Measurements from ENCODE around the gene STUM.

Gene STUM

DNA sequence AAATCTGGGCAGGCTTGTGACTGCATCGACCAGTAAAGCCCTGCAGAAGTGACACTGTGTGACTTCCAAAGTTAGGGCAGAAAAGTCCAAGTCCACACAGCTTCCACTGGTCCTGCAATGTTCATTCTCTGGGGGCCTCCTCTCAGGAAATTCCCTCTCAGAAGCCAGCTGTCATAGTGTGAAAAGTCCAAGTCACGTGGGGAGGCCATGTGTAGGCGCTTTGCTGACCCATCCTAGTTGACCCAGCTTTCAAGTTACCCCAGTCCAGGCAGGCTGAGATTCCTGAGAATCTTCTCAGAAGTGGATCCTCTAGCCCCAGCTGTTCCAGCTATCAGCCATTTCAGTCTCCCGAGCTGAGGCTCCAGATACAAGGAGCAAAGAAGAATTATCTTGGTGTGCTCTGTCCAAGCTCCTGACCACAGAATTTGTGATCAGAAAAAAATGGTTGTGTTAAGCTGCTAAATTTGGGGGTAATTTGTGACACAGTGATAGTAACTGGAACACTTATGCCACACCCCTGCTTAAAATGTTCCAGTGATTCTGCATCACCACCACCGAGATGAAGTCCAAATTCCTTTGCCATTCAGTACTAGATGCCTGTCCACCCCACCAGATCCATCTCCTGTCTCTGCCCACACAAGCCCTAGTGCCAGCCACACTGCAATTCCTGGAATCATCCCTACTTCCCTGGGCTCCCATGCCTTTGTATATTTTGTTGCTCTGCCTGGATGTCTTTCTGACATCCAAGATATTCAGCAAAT, 2.5 kb upstream of the STUM start:
- no peak overlapping the region for H3K4me2 ChIP-seq
- no peak overlapping the region for H3K9ac ChIP-seq
- H3K27ac ChIP-seq: no peak overlapping the region
- peaks cover 21% of the 10 kb centered on the region for H4K20me1 ChIP-seq
- no peak for TF ChIP-seq Cebpa-rat (IDR thresholded peaks at IDR 0.05)
- H3K4me3 ChIP-seq: no peak overlapping the region
- H3K36me3 ChIP-seq: no peaks in the 10 kb centered on the region
- H3K4me1 ChIP-seq: peaks cover 23% of the 10 kb centered on the region
- peaks cover 35% of the 10 kb centered on the region for H3K27me3 ChIP-seq
- no peaks in the 10 kb centered on the region for H3K9me3 ChIP-seq

DNA sequence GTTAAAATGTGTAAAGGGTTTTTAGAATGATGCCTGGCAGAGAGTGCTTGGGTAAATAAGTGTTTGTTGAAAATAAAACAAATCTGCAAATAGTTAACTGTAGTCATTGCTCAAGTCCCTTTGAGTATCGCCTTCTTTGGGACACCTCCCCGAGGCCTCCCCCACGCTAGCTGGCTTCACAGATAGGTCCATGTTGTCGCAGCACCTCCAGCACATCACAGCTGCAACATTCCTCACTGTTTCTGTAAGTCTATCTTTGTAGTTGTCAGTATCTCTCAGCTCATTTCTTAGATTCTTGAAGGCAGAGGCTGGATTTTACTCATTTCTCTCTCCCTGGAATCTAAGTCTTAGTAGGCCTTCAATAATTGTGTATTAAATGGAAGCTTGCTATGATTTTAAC, 1.6 kb upstream of the STUM start:
- Histone ChIP-seq H3K4me1 (peaks cover 23% of the 10 kb centered on the region), H4K20me1 (peaks cover 21% of the 10 kb centered on the region), H3K27ac (no peak overlapping the region), H3K4me2 (no peak overlapping the region), H3K36me3 (no peaks in the 10 kb centered on the region), H3K4me3 (no peak overlapping the region), H3K27me3 (peaks cover 44% of the 10 kb centered on the region), H3K9me3 (no peaks in the 10 kb centered on the region), H3K9ac (no peak overlapping the region)
- no peak for TF ChIP-seq Cebpa-rat (IDR thresholded peaks at IDR 0.05)

- no peak overlapping the region for H3K4me3 ChIP-seq
- peaks cover 21% of the 10 kb centered on the region for H4K20me1 ChIP-seq
- H3K27ac ChIP-seq: no peak overlapping the region
- no peaks in the 10 kb centered on the region for H3K9me3 ChIP-seq
- H3K36me3 ChIP-seq: no peaks in the 10 kb centered on the region
- H3K27me3 ChIP-seq: peaks cover 45% of the 10 kb centered on the region
- peaks cover 23% of the 10 kb centered on the region for H3K4me1 ChIP-seq
- no peak overlapping the region; the same call in 1 of the 2 replicates for H3K4me2 ChIP-seq
- no peak for TF ChIP-seq Cebpa-rat (IDR thresholded peaks at IDR 0.05)
- H3K9ac ChIP-seq: no peak overlapping the region
Measured at GRCh38 chr1:226547754-226548191, 791 bp upstream of the STUM start.

- Histone ChIP-seq H3K9ac (0 out of 2 replicates have a peak overlapping the region, but pooled peaks have one; percentile 42), H3K27me3 (peaks cover 45% of the 10 kb centered on the region), H4K20me1 (peaks cover 21% of the 10 kb centered on the region), H3K4me2 (peak overlapping the region; percentile 98), H3K36me3 (no peaks in the 10 kb centered on the region), H3K4me1 (peaks cover 23% of the 10 kb centered on the region), H3K27ac (no peak overlapping the region), H3K4me3 (peak overlapping the region; percentile 69), H3K9me3 (no peaks in the 10 kb centered on the region)
- TF ChIP-seq Cebpa-rat (IDR thresholded peaks at IDR 0.05): no peak
Measured at GRCh38 chr1:226549094-226549936, 751 bp downstream of the STUM start.

DNA sequence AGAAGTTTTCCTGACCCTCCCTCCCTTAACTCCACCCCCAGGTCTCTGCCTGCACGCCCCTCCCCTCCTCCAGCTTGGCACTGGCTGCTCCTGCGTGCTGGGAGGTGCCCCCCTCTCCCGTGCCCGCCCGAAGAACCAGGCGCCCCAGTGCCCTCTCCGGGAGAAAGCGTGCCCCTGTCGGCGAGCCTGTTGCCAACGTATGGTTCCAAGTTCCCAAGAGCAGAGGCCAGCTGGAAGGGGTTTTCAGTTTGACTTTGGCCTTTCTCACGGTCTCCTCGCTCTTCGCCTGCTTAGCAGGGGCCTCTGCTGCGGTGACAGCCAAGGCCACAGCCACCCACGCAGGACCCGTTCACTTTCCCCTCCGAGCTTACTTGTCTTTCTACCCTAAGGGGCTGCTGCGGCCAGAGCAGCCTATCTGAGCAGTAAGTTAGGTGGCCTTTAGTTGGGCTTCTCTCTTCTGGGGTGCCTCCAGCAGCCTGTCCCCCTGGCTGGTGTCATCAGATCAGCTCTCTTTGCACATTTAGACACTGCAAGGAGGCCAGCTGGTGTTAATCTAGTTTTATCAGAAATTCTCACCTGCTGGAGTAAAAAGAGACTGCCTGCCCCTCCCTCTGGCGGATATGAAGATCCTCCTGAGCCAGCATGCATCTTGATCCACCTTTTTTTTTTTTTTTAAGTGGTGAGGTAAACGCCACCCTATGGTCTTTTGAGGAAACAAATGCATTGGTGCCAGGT, 1.5 kb downstream of the STUM start:
- TF ChIP-seq Cebpa-rat (IDR thresholded peaks at IDR 0.05): no peak
- H3K36me3 ChIP-seq: no peaks in the 10 kb centered on the region
- peaks cover 45% of the 10 kb centered on the region for H3K27me3 ChIP-seq
- no peak overlapping the region for H3K9ac ChIP-seq
- peak overlapping the region; percentile 69 for H3K4me3 ChIP-seq
- no peak overlapping the region for H3K27ac ChIP-seq
- peaks cover 23% of the 10 kb centered on the region for H3K4me1 ChIP-seq
- no peaks in the 10 kb centered on the region for H3K9me3 ChIP-seq
- peaks cover 21% of the 10 kb centered on the region for H4K20me1 ChIP-seq
- H3K4me2 ChIP-seq: peak overlapping the region; percentile 98

DNA sequence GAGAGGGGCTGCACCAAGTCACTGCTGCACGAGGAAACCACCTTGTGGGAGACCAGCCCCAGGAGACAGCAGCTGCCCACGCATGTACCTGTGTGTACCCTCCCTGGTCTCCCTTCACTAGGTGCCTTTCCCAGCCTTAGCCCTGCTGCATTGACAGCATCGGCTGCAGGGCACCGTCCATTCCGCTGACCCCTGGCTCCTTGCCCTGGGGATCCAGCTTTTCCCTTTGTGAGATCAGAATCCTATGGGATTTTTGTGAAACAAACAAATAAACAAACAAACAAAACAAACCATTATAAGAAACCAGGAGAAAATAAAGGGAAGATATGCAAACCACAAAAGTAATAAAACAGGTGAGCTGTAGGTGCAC, 2.1 kb downstream of the STUM start:
- no peaks in the 10 kb centered on the region for H3K36me3 ChIP-seq
- H3K4me1 ChIP-seq: peaks cover 23% of the 10 kb centered on the region
- H3K27me3 ChIP-seq: peaks cover 45% of the 10 kb centered on the region
- H3K27ac ChIP-seq: no peak overlapping the region
- H3K4me3 ChIP-seq: no peak overlapping the region
- no peak overlapping the region for H3K9ac ChIP-seq
- no peak for TF ChIP-seq Cebpa-rat (IDR thresholded peaks at IDR 0.05)
- no peaks in the 10 kb centered on the region for H3K9me3 ChIP-seq
- peaks cover 21% of the 10 kb centered on the region for H4K20me1 ChIP-seq
- H3K4me2 ChIP-seq: no peak overlapping the region

DNA sequence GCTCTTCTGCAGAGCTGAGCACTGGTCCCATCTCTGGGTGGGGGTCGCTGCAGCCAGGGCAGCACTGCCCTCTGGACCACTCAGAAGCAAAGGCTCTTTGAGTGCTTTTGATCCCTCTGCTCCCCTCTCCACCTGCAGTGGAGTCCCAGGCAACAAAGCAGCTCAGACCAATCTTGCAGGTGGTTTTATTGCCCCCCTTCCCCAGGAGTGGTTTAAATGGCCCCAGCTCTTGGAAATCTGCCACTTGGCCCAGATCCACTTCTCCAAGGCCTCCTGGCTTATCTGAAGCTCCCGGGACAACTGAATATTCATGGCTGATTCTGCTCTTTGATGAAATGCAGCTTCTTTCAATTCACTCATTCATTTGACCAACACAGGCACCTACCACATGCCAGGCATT, 2.7 kb downstream of the STUM start:
- no peaks in the 10 kb centered on the region for H3K9me3 ChIP-seq
- no peak overlapping the region for H3K9ac ChIP-seq
- H3K4me2 ChIP-seq: no peak overlapping the region
- no peaks in the 10 kb centered on the region for H3K36me3 ChIP-seq
- peaks cover 23% of the 10 kb centered on the region for H3K4me1 ChIP-seq
- H3K4me3 ChIP-seq: no peak overlapping the region
- H3K27me3 ChIP-seq: peaks cover 45% of the 10 kb centered on the region
- no peak for TF ChIP-seq Cebpa-rat (IDR thresholded peaks at IDR 0.05)
- peaks cover 21% of the 10 kb centered on the region for H4K20me1 ChIP-seq
- no peak overlapping the region for H3K27ac ChIP-seq

GRCh38 chr1:226552061-226552460, 3.5 kb downstream of the STUM start:
- Histone ChIP-seq H3K27ac (no peak overlapping the region), H4K20me1 (peaks cover 21% of the 10 kb centered on the region), H3K9ac (no peak overlapping the region), H3K4me2 (no peak overlapping the region), H3K4me3 (no peak overlapping the region), H3K9me3 (no peaks in the 10 kb centered on the region), H3K4me1 (peaks cover 23% of the 10 kb centered on the region), H3K36me3 (no peaks in the 10 kb centered on the region), H3K27me3 (peaks cover 45% of the 10 kb centered on the region)
- TF ChIP-seq Cebpa-rat (IDR thresholded peaks at IDR 0.05): no peak

GRCh38 chr1:226553266-226553923, 4.8 kb downstream of the STUM start:
- H3K27me3 ChIP-seq: peaks cover 37% of the 10 kb centered on the region
- no peaks in the 10 kb centered on the region for H3K9me3 ChIP-seq
- H4K20me1 ChIP-seq: peaks cover 21% of the 10 kb centered on the region
- TF ChIP-seq Cebpa-rat (IDR thresholded peaks at IDR 0.05): no peak
- H3K4me3 ChIP-seq: no peak overlapping the region
- no peak overlapping the region for H3K27ac ChIP-seq
- no peak overlapping the region for H3K4me2 ChIP-seq
- peaks cover 19% of the 10 kb centered on the region for H3K4me1 ChIP-seq
- H3K9ac ChIP-seq: no peak overlapping the region
- H3K36me3 ChIP-seq: no peaks in the 10 kb centered on the region

All from BLaER1 (cell line).